A549 treated with Hydrocortisone at 1 μM for 4 hours (cell line): ENCODE measurements around the gene OLFML3. TPM values are rescaled to one million over a fixed set of nuclear protein-coding genes. Genes with fewer than 3 reads are reported as not detected.

Experiments
- total RNA-seq: library from RNA; stranded (reverse); fragments of 200-300 nt; extraction: Qiagen RNA extraction; gene quantifications from 5 replicates; pipeline ENCODE4 v1.2.3, GENCODE V29; 2022

The OLFML3 gene, protein sequence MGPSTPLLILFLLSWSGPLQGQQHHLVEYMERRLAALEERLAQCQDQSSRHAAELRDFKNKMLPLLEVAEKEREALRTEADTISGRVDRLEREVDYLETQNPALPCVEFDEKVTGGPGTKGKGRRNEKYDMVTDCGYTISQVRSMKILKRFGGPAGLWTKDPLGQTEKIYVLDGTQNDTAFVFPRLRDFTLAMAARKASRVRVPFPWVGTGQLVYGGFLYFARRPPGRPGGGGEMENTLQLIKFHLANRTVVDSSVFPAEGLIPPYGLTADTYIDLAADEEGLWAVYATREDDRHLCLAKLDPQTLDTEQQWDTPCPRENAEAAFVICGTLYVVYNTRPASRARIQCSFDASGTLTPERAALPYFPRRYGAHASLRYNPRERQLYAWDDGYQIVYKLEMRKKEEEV
- 3.8 to 4.3 TPM (median 4.0 TPM) in 5 replicates for total RNA-seq

DNA sequence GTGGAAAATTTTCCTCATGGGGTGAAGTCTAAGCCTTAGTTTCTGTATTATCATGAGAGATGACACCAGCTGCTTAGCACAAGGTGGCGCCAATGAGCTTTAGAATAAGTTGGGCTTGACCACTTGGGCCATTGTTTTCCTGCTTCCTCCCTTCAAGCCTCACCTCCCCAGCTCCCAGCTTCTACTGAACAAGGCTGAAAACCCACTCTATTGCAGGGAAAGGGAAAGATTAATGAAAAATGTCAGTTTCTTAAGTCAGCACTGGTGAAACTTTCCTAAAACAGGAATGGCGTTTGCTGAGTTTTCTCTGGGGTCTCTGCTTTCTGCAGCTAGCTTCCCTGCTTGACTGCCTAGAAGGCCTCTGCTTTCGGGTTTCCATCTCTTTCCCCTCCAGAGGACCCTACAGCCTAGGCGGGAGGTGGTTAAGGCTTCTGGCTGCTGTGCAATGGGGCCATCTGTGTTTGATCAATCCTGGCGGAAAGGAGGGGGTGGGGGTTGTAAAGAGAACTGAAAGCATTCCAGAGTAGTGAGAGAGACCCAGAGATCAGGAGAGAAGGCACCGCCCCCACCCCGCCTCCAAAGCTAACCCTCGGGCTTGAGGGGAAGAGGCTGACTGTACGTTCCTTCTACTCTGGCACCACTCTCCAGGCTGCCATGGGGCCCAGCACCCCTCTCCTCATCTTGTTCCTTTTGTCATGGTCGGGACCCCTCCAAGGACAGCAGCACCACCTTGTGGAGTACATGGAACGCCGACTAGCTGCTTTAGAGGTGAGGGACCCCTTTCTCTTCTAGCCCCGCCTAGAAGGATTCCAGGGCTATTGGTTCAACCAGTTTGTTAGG is at the start of gene OLFML3:
Gene OLFML3 (plus strand): TSS at position 612 of the 840 bp plus-strand sequence. CDS start 43 bp downstream, at position 655.

Other genes starting within 250 kb of the OLFML3 start
- gene PHTF1, start 220.0 kb upstream of the OLFML3 start, total RNA-seq = 11.7 to 14.6 TPM (median 12.8 TPM) in 5 replicates
- 2.9 to 4.7 TPM (median 3.5 TPM) in 5 replicates for gene RSBN1, start 167.0 kb upstream of the OLFML3 start, total RNA-seq
- not detected in 5 replicates for gene PTPN22, start 107.8 kb upstream of the OLFML3 start, total RNA-seq
- gene BCL2L15, start 91.9 kb upstream of the OLFML3 start, total RNA-seq = 0.52 to 0.73 TPM (median 0.61 TPM) in 5 replicates
- gene AP4B1, start 74.7 kb upstream of the OLFML3 start, total RNA-seq = 7.5 to 9.7 TPM (median 9.0 TPM) in 5 replicates
- gene DCLRE1B, start 74.1 kb upstream of the OLFML3 start, total RNA-seq = 8.2 to 11.1 TPM (median 8.6 TPM) in 5 replicates
- 13.4 to 16.6 TPM (median 15.2 TPM) in 5 replicates for gene HIPK1, start 50.1 kb upstream of the OLFML3 start, total RNA-seq
- gene SYT6, start 174.4 kb downstream of the OLFML3 start, total RNA-seq = 0.13 to 0.36 TPM (median 0.25 TPM) in 5 replicates